OCI-LY1 (cell line): ENCODE data around the gene SPRED3.
A peak's percentile ranks its signal among the peaks of the same experiment; 100 is the strongest.

ENCODE experiments used
- H2AFZ ChIP-seq: fragments of 200-600 bp; sonication (generic), shearing (Covaris generic); 2 replicates; pipeline ENCODE4 v1.6.0; 2014; ENCODE audit warnings: antibody characterized with exemption, mild to moderate bottlenecking, low read length
- H3F3A ChIP-seq: fragments of 200-600 bp; sonication (generic), shearing (Covaris generic); 2 replicates; pipeline ENCODE4 v1.6.0; 2014; ENCODE audit warnings: mild to moderate bottlenecking, antibody characterized with exemption, low read length, moderate library complexity; ENCODE audit not compliant: insufficient read depth
- H3K27ac ChIP-seq: fragments of 200-600 bp; sonication (generic); 2 replicates; pipeline ENCODE4 v1.5.1; 2014; ENCODE audit warnings: low read length, mixed run types, mild to moderate bottlenecking, low read depth; ENCODE audit not compliant: poor library complexity, severe bottlenecking
- H3K27me3 ChIP-seq: fragments of 200-600 bp; sonication (generic); 2 replicates; pipeline ENCODE4 v1.6.0; 2014; ENCODE audit warnings: antibody characterized with exemption, mild to moderate bottlenecking, low read length, moderate library complexity; ENCODE audit not compliant: insufficient read depth
- H3K36me3 ChIP-seq: fragments of 200-600 bp; sonication (generic); 2 replicates; pipeline ENCODE4 v1.6.1; 2014; ENCODE audit warnings: mild to moderate bottlenecking, antibody characterized with exemption, low read length, moderate library complexity, mixed read lengths; ENCODE audit not compliant: insufficient read depth
- H3K4me1 ChIP-seq: fragments of 200-600 bp; sonication (generic); 2 replicates; pipeline ENCODE4 v1.5.1; 2014; ENCODE audit warnings: mild to moderate bottlenecking, low read length, moderate library complexity; ENCODE audit not compliant: insufficient read depth, severe bottlenecking
- H3K4me2 ChIP-seq: fragments of 200-600 bp; sonication (generic), shearing (Covaris generic); 2 replicates; pipeline ENCODE4 v1.6.1; 2014; ENCODE audit warnings: low read length
- H3K4me3 ChIP-seq: fragments of 200-600 bp; sonication (generic); 2 replicates; pipeline ENCODE4 v1.5.1; 2014; ENCODE audit warnings: low read length, low read depth, mild to moderate bottlenecking, mixed read lengths; ENCODE audit not compliant: poor library complexity, severe bottlenecking
- H3K79me2 ChIP-seq: fragments of 200-600 bp; shearing (Covaris generic); 2 replicates; pipeline ENCODE4 v1.6.1; 2016; ENCODE audit warnings: mixed run types, low read length, mixed read lengths; ENCODE audit not compliant: insufficient read depth
- H3K9ac ChIP-seq: fragments of 200-600 bp; sonication (generic), shearing (Covaris generic); 2 replicates; pipeline ENCODE4 v1.6.1; 2014; ENCODE audit warnings: mild to moderate bottlenecking, low read length, mixed read lengths
- H3K9me2 ChIP-seq: fragments of 200-600 bp; sonication (generic), shearing (Covaris generic); 2 replicates; pipeline ENCODE4 v1.6.1; 2014; ENCODE audit warnings: low read depth, mild to moderate bottlenecking, low read length, mixed read lengths
- H3K9me3 ChIP-seq: fragments of 200-600 bp; shearing (Covaris generic); 2 replicates; pipeline ENCODE4 v1.6.1; 2014; ENCODE audit warnings: low read length, mixed read lengths
- H4K20me1 ChIP-seq: fragments of 200-600 bp; sonication (generic), shearing (Covaris generic); 2 replicates; pipeline ENCODE4 v1.6.0; 2016; ENCODE audit warnings: mild to moderate bottlenecking, low read length; ENCODE audit not compliant: insufficient read depth
- EZH2 ChIP-seq: fragments of 200-600 bp; sonication (generic), shearing (Covaris generic); IDR thresholded peaks from 2 replicates; pipeline ENCODE4 v1.8.0; 2017; ENCODE audit warnings: borderline replicate concordance, mixed run types, mild to moderate bottlenecking, antibody characterized with exemption, low read length, moderate library complexity, mixed read lengths
- TF ChIP-seq, protein P1 (sequence below): fragments of 200-600 bp; sonication (generic), shearing (Covaris generic); IDR thresholded peaks from 2 replicates; pipeline ENCODE4 v1.5.1; 2017; ENCODE audit warnings: mild to moderate bottlenecking, antibody characterized with exemption, low read length, moderate library complexity, mixed read lengths

The SPRED3 gene

GRCh38 chr19:38377052-38377451 is 11.4 kb upstream of the SPRED3 start:
- Histone ChIP-seq H3K4me1 (peaks cover 23% of the 10 kb centered on the region), H3K79me2 (peaks cover 13% of the 10 kb centered on the region), H3K36me3 (peaks cover 45% of the 10 kb centered on the region)

DNA sequence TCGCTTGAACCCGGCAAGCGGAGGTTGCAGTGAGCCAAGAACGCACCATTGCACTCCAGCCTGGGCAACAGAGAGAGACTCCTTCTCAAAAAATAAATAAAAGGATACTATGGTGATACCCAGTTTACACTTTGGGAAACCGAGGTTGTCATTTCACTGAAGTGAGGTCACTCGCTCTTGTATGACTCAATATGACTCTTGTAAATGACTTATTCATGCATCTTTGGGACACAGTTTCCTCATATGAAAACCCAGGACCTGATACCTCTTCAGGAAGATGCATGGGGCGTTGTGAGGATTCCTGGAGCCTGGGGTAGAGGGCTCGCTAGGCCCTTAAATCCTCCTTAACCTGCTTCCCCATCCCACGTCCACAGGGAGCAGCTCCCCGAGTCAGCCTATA is 9.6 kb upstream of the SPRED3 start:
- peaks cover 20% of the 10 kb centered on the region for H3K4me1 ChIP-seq
- H3K27ac ChIP-seq: no peak overlapping the region
- peaks cover 61% of the 10 kb centered on the region for H3K36me3 ChIP-seq
- H3K27me3 ChIP-seq: no peaks in the 10 kb centered on the region
- H3K9me2 ChIP-seq: no peaks in the 10 kb centered on the region
- TF ChIP-seq, protein P1, sequence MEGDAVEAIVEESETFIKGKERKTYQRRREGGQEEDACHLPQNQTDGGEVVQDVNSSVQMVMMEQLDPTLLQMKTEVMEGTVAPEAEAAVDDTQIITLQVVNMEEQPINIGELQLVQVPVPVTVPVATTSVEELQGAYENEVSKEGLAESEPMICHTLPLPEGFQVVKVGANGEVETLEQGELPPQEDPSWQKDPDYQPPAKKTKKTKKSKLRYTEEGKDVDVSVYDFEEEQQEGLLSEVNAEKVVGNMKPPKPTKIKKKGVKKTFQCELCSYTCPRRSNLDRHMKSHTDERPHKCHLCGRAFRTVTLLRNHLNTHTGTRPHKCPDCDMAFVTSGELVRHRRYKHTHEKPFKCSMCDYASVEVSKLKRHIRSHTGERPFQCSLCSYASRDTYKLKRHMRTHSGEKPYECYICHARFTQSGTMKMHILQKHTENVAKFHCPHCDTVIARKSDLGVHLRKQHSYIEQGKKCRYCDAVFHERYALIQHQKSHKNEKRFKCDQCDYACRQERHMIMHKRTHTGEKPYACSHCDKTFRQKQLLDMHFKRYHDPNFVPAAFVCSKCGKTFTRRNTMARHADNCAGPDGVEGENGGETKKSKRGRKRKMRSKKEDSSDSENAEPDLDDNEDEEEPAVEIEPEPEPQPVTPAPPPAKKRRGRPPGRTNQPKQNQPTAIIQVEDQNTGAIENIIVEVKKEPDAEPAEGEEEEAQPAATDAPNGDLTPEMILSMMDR: no peak
- no peak for TF ChIP-seq EZH2
- H4K20me1 ChIP-seq: no peaks in the 10 kb centered on the region
- peaks cover 13% of the 10 kb centered on the region for H3K79me2 ChIP-seq
- no peak overlapping the region for H3K4me3 ChIP-seq
- no peak overlapping the region for H3K9ac ChIP-seq
- no peak overlapping the region for H3K4me2 ChIP-seq
- no peaks in the 10 kb centered on the region for H3F3A ChIP-seq
- no peaks in the 10 kb centered on the region for H3K9me3 ChIP-seq
- H2AFZ ChIP-seq: no peak overlapping the region

More at GRCh38 chr19:38377052-38377451, 11.4 kb upstream of the SPRED3 start:
- H3K27ac ChIP-seq: no peak overlapping the region
- 0 out of 2 replicates have a peak overlapping the region, but pooled peaks have one; percentile 96 for H3K4me2 ChIP-seq
- H3K27me3 ChIP-seq: no peaks in the 10 kb centered on the region
- H3K4me3 ChIP-seq: no peak overlapping the region
- H3K9me3 ChIP-seq: no peaks in the 10 kb centered on the region
- TF ChIP-seq EZH2: no peak
- TF ChIP-seq, protein P1: no peak
- H2AFZ ChIP-seq: no peak overlapping the region
- no peaks in the 10 kb centered on the region for H3K9me2 ChIP-seq
- no peak overlapping the region for H3K9ac ChIP-seq
- no peaks in the 10 kb centered on the region for H3F3A ChIP-seq
- no peaks in the 10 kb centered on the region for H4K20me1 ChIP-seq

GRCh38 chr19:38381138-38381537 is 7.4 kb upstream of the SPRED3 start:
- no peak overlapping the region for H3K4me2 ChIP-seq
- peaks cover 64% of the 10 kb centered on the region for H3K36me3 ChIP-seq
- TF ChIP-seq EZH2: no peak
- TF ChIP-seq, protein P1: no peak
- no peak overlapping the region for H3K9ac ChIP-seq
- peaks cover 1% of the 10 kb centered on the region for H3K79me2 ChIP-seq
- H3K27me3 ChIP-seq: no peaks in the 10 kb centered on the region
- H3K27ac ChIP-seq: no peak overlapping the region
- H4K20me1 ChIP-seq: no peaks in the 10 kb centered on the region
- H3K9me3 ChIP-seq: no peaks in the 10 kb centered on the region
- H3K9me2 ChIP-seq: no peaks in the 10 kb centered on the region
- peaks cover 7% of the 10 kb centered on the region for H3K4me1 ChIP-seq
- no peaks in the 10 kb centered on the region for H3F3A ChIP-seq
- H2AFZ ChIP-seq: no peak overlapping the region
- no peak overlapping the region for H3K4me3 ChIP-seq
